ENCODE results near the gene FAM234A. TPM values are rescaled to one million over a fixed set of nuclear protein-coding genes. Genes with fewer than 3 reads are reported as not detected.

Gene FAM234A
- total RNA-seq, 2 experiments from 2014 or later = 10.9 to 26.8 TPM

GRCh38 chr16:242281-242680 is 7.7 kb downstream of the FAM234A start:
- no TSS peak for BruUV-seq (replicated peaks)

GRCh38 chr16:243348-243747 is 8.7 kb downstream of the FAM234A start:
- no peaks in the 10 kb centered on the region for H3K9me2 ChIP-seq (ENCODE audit: insufficient read depth, low read length)
- TF ChIP-seq EZH2phosphoT487 (IDR thresholded peaks at IDR 0.05; ENCODE audit: borderline replicate concordance, low read depth, low read length) = no peak
- TF ChIP-seq CTCF (conservative IDR thresholded peaks at IDR 0.05; ENCODE audit: low read length) = no peak
- POLR2A ChIA-PET = no interaction called here
- H3K27ac ChIP-seq (ENCODE audit: low read depth, low read length, poor library complexity, severe bottlenecking) = no peak overlapping the region
- no peaks in the 10 kb centered on the region for H3K79me2 ChIP-seq (ENCODE audit: insufficient read depth, low read depth, low read length)
- no peaks in the 10 kb centered on the region for H3K9me3 ChIP-seq (ENCODE audit: low read length)
- no peaks in the 10 kb centered on the region for H4K20me1 ChIP-seq (ENCODE audit: insufficient read depth, low read length)
- no peak overlapping the region for H2AFZ ChIP-seq (ENCODE audit: low read length)
- no peaks in the 10 kb centered on the region for H3K36me3 ChIP-seq (ENCODE audit: insufficient read depth, low read length)
- intact Hi-C loops (cut with micrococcal nuclease; ENCODE audit: unreplicated experiment) = no loop called here
- no peak overlapping the region for H3K4me2 ChIP-seq (ENCODE audit: low read length)
- DNase-seq (ENCODE audit: low spot score) = no peak
- H3K4me3 ChIP-seq (ENCODE audit: low read depth, low read length, poor library complexity, severe bottlenecking) = no peak overlapping the region
- peaks cover 21% of the 10 kb centered on the region for H3K4me1 ChIP-seq (ENCODE audit: insufficient read depth, low read length, poor library complexity, severe bottlenecking)
- no TSS peak for BruUV-seq (replicated peaks)
- CTCF ChIA-PET (ENCODE audit: unreplicated experiment) = no interaction called here

More at GRCh38 chr16:242281-242680, 7.7 kb downstream of the FAM234A start:
- Histone ChIP-seq H2AFZ (ENCODE audit: low read length) (no peak overlapping the region), H3K9me3 (ENCODE audit: low read length) (no peaks in the 10 kb centered on the region), H3K36me3 (ENCODE audit: insufficient read depth, low read length) (no peaks in the 10 kb centered on the region), H3K27ac (ENCODE audit: low read depth, low read length, poor library complexity, severe bottlenecking) (no peak overlapping the region), H3K4me2 (ENCODE audit: low read length) (no peak overlapping the region), H3K9me2 (ENCODE audit: insufficient read depth, low read length) (no peaks in the 10 kb centered on the region), H3K79me2 (ENCODE audit: insufficient read depth, low read depth, low read length) (no peaks in the 10 kb centered on the region), H4K20me1 (ENCODE audit: insufficient read depth, low read length) (no peaks in the 10 kb centered on the region), H3K4me1 (ENCODE audit: insufficient read depth, low read length, poor library complexity, severe bottlenecking) (peaks cover 21% of the 10 kb centered on the region), H3K4me3 (ENCODE audit: low read depth, low read length, poor library complexity, severe bottlenecking) (no peak overlapping the region)
- ChIA-PET POLR2A (no interaction called here), CTCF (ENCODE audit: unreplicated experiment) (no interaction called here)
- no peak for TF ChIP-seq EZH2phosphoT487 (IDR thresholded peaks at IDR 0.05; ENCODE audit: borderline replicate concordance, low read depth, low read length)
- no peak for TF ChIP-seq CTCF (conservative IDR thresholded peaks at IDR 0.05; ENCODE audit: low read length)
- intact Hi-C loops (cut with micrococcal nuclease; ENCODE audit: unreplicated experiment) = no loop called here
- no peak for DNase-seq (ENCODE audit: low spot score)

GRCh38 chr16:245105-245504 is 10.5 kb downstream of the FAM234A start:
- BruUV-seq (replicated peaks) = no TSS peak
- H3K36me3 ChIP-seq (ENCODE audit: insufficient read depth, low read length) = no peaks in the 10 kb centered on the region
- POLR2A ChIA-PET = no interaction called here

More at GRCh38 chr16:245105-245504, 10.5 kb downstream of the FAM234A start:
- TF ChIP-seq EZH2phosphoT487 (IDR thresholded peaks at IDR 0.05; ENCODE audit: borderline replicate concordance, low read depth, low read length) = no peak
- no peaks in the 10 kb centered on the region for H3K79me2 ChIP-seq (ENCODE audit: insufficient read depth, low read depth, low read length)
- CTCF ChIA-PET (ENCODE audit: unreplicated experiment) = no interaction called here
- H3K4me3 ChIP-seq (ENCODE audit: low read depth, low read length, poor library complexity, severe bottlenecking) = no peak overlapping the region
- H4K20me1 ChIP-seq (ENCODE audit: insufficient read depth, low read length) = no peaks in the 10 kb centered on the region
- no peaks in the 10 kb centered on the region for H3K9me2 ChIP-seq (ENCODE audit: insufficient read depth, low read length)
- no peak for DNase-seq (ENCODE audit: low spot score)
- no peak overlapping the region for H3K4me2 ChIP-seq (ENCODE audit: low read length)
- H3K4me1 ChIP-seq (ENCODE audit: insufficient read depth, low read length, poor library complexity, severe bottlenecking) = peaks cover 12% of the 10 kb centered on the region
- no peak overlapping the region for H2AFZ ChIP-seq (ENCODE audit: low read length)
- no peak overlapping the region for H3K27ac ChIP-seq (ENCODE audit: low read depth, low read length, poor library complexity, severe bottlenecking)
- intact Hi-C loops (cut with micrococcal nuclease; ENCODE audit: unreplicated experiment) = no loop called here
- no peaks in the 10 kb centered on the region for H3K9me3 ChIP-seq (ENCODE audit: low read length)
